ENCODE measurements around the gene SOX18. TPM values are rescaled to one million over a fixed set of nuclear protein-coding genes. Genes with fewer than 3 reads are reported as not detected.

The SOX18 gene
- total and polyA plus RNA-seq, 2 of the 13 experiments (the other 11 are each of a cell fraction or from before 2014, with no cell fraction given): 1.6 to 1.9 TPM

DNA sequence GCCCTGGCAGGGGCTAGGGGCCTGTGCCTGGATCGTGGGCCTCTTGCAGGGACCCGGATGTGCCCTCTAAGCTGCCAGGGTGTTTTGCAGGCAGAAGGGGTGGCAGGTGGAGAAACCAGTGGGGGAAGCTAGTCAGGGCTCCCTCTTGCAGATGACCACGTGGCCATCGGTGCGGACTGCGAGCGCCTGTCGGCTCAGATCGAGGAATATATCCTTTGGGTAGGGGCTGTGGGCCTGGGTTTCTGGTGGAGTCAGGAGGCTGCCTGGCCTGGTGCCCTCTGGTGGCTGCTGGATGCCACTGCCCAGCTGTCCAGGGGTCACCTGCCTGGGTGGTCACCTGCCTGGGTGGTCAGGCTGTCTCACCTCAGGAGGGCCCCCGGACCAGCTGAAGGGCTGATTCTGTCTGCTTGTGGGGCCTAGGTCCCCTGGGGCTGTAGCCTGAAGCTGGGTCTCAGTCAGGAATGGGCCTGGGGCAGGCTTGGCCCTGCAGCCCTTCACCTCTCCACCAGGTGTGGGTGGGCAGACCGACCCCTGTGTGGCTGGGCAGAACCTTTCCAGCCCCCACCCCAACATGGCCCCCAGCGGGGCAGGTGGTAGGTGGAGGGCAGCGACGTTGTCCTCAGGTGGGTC, 20.3 kb upstream of the SOX18 start (continued):
- TF ChIP-seq, protein P1, sequence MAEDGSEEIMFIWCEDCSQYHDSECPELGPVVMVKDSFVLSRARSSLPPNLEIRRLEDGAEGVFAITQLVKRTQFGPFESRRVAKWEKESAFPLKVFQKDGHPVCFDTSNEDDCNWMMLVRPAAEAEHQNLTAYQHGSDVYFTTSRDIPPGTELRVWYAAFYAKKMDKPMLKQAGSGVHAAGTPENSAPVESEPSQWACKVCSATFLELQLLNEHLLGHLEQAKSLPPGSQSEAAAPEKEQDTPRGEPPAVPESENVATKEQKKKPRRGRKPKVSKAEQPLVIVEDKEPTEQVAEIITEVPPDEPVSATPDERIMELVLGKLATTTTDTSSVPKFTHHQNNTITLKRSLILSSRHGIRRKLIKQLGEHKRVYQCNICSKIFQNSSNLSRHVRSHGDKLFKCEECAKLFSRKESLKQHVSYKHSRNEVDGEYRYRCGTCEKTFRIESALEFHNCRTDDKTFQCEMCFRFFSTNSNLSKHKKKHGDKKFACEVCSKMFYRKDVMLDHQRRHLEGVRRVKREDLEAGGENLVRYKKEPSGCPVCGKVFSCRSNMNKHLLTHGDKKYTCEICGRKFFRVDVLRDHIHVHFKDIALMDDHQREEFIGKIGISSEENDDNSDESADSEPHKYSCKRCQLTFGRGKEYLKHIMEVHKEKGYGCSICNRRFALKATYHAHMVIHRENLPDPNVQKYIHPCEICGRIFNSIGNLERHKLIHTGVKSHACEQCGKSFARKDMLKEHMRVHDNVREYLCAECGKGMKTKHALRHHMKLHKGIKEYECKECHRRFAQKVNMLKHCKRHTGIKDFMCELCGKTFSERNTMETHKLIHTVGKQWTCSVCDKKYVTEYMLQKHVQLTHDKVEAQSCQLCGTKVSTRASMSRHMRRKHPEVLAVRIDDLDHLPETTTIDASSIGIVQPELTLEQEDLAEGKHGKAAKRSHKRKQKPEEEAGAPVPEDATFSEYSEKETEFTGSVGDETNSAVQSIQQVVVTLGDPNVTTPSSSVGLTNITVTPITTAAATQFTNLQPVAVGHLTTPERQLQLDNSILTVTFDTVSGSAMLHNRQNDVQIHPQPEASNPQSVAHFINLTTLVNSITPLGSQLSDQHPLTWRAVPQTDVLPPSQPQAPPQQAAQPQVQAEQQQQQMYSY (CRISPR knock-in tag; IDR thresholded peaks at IDR 0.05): no peak
- TF ChIP-seq KLF6 (CRISPR knock-in tag; IDR thresholded peaks at IDR 0.05) (no peak), NR3C1 (CRISPR knock-in tag; IDR thresholded peaks at IDR 0.05) (no peak), NRL (CRISPR knock-in tag; IDR thresholded peaks at IDR 0.05; ENCODE audit: borderline replicate concordance) (no peak; the same call in 1 of the 2 replicates), GPN1 (CRISPR knock-in tag; IDR thresholded peaks at IDR 0.05; ENCODE audit: borderline replicate concordance) (peak; percentile 67; the same call in 1 of the 2 replicates), ZBTB7B (CRISPR knock-in tag; IDR thresholded peaks at IDR 0.05) (peak; percentile 94), NCOA2 (CRISPR knock-in tag; IDR thresholded peaks at IDR 0.05) (peak; percentile 27; the same call in 1 of the 2 replicates), TSC22D2 (CRISPR knock-in tag; IDR thresholded peaks at IDR 0.05; ENCODE audit: borderline replicate concordance) (peak; percentile 33; the same call in 1 of the 2 replicates), RCOR2 (CRISPR knock-in tag; IDR thresholded peaks at IDR 0.05) (no peak), ZNF138 (CRISPR knock-in tag; IDR thresholded peaks at IDR 0.05; ENCODE audit: low read depth) (no peak), ADNP (CRISPR knock-in tag; IDR thresholded peaks at IDR 0.05) (no peak), ZNF251 (CRISPR knock-in tag; IDR thresholded peaks at IDR 0.05) (peak; percentile 66; the same call in 1 of the 2 replicates), ZNF713 (CRISPR knock-in tag; IDR thresholded peaks at IDR 0.05) (0 out of 2 replicates have a peak, but pooled peaks have one; percentile 36), RFXAP (CRISPR knock-in tag; IDR thresholded peaks at IDR 0.05; ENCODE audit: borderline replicate concordance) (no peak), KDM5A (IDR thresholded peaks at IDR 0.05; ENCODE audit: borderline replicate concordance, low read length) (no peak), ZNF274 (CRISPR knock-in tag; IDR thresholded peaks at IDR 0.05) (0 out of 2 replicates have a peak, but pooled peaks have one; percentile 23), ZBTB20 (CRISPR knock-in tag; IDR thresholded peaks at IDR 0.05; ENCODE audit: borderline replicate concordance, low read depth) (no peak), BCL6 (CRISPR knock-in tag; IDR thresholded peaks at IDR 0.05) (no peak), ZNF235 (CRISPR knock-in tag; IDR thresholded peaks at IDR 0.05; ENCODE audit: borderline replicate concordance) (no peak), KDM1A (CRISPR knock-in tag; IDR thresholded peaks at IDR 0.05) (no peak), RBM39 (IDR thresholded peaks at IDR 0.05; ENCODE audit: low read depth, low read length, poor library complexity, severe bottlenecking) (no peak)
- TF ChIP-seq, protein P2, sequence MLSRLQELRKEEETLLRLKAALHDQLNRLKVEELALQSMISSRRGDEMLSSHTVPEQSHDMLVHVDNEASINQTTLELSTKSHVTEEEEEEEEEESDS (CRISPR knock-in tag; IDR thresholded peaks at IDR 0.05; ENCODE audit: borderline replicate concordance): no peak
- TF ChIP-seq, protein P3, sequence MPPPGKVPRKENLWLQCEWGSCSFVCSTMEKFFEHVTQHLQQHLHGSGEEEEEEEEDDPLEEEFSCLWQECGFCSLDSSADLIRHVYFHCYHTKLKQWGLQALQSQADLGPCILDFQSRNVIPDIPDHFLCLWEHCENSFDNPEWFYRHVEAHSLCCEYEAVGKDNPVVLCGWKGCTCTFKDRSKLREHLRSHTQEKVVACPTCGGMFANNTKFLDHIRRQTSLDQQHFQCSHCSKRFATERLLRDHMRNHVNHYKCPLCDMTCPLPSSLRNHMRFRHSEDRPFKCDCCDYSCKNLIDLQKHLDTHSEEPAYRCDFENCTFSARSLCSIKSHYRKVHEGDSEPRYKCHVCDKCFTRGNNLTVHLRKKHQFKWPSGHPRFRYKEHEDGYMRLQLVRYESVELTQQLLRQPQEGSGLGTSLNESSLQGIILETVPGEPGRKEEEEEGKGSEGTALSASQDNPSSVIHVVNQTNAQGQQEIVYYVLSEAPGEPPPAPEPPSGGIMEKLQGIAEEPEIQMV (CRISPR knock-in tag; IDR thresholded peaks at IDR 0.05; ENCODE audit: low read depth): no peak
- TF ChIP-seq, protein P4, sequence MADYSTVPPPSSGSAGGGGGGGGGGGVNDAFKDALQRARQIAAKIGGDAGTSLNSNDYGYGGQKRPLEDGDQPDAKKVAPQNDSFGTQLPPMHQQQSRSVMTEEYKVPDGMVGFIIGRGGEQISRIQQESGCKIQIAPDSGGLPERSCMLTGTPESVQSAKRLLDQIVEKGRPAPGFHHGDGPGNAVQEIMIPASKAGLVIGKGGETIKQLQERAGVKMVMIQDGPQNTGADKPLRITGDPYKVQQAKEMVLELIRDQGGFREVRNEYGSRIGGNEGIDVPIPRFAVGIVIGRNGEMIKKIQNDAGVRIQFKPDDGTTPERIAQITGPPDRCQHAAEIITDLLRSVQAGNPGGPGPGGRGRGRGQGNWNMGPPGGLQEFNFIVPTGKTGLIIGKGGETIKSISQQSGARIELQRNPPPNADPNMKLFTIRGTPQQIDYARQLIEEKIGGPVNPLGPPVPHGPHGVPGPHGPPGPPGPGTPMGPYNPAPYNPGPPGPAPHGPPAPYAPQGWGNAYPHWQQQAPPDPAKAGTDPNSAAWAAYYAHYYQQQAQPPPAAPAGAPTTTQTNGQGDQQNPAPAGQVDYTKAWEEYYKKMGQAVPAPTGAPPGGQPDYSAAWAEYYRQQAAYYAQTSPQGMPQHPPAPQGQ (CRISPR knock-in tag; IDR thresholded peaks at IDR 0.05; ENCODE audit: borderline replicate concordance): no peak

Data from HepG2 (cell line).